Erythroblast (primary cell): Measurements from ENCODE around the gene ZNF735.
"Not testable (repeated sequence)": the region's sequence is repeated elsewhere in the genome, so short reads cannot be mapped to it uniquely, and the experiment has no call there.

Source experiments
- GATA1 ChIP-seq: IDR thresholded peaks from 2 replicates; pipeline ENCODE4 v1.6.1; 2011; ENCODE audit warnings: low read depth, mild to moderate bottlenecking, control low read depth, low read length, moderate library complexity
- POLR2A ChIP-seq: IDR thresholded peaks from 2 replicates; pipeline ENCODE4 v1.6.1; 2011; ENCODE audit warnings: mild to moderate bottlenecking, low read length

- TF ChIP-seq POLR2A, GATA1: not testable (repeated sequence)
Observed at GRCh38 chr7:64170974-64171373, 36.0 kb upstream of the ZNF735 start.
